Gastrocnemius medialis (tissue), 4 donors: ENCODE measurements around the gene TRIM67. TPM values are rescaled to one million over a fixed set of nuclear protein-coding genes. Genes with fewer than 3 reads are reported as not detected.

Experiments used
- ATAC-seq, 2 donors: fragments of 150-250 bp; one replicate each; pipeline ENCODE4 v1.9.1; 2016
- DNase-seq, 2 donors: peaks; one replicate each; pipeline ENCODE4 v3.0.0-alpha.2; 2019
- H3K27ac ChIP-seq, 4 donors: fragments of 200-600 bp; sonication (generic); 1 replicate in 1 of 4; 2 replicates in 3 of 4; pipeline ENCODE4 v1.5.1; 2016 to 2018; ENCODE audit warnings: mild to moderate bottlenecking in 2 of 4, moderate library complexity in 1 of 4
- H3K27me3 ChIP-seq, 3 donors: fragments of 200-600 bp; sonication (generic) in 2 of 3; 1 replicate in 1 of 3; 2 replicates in 2 of 3; pipeline versions ENCODE4 v1.5.1 to v1.6.0; 2016 to 2019; ENCODE audit warnings: mild to moderate bottlenecking in 1 of 3, moderate library complexity in 1 of 3
- H3K36me3 ChIP-seq, 2 donors: fragments of 200-600 bp; sonication (generic) in 1 of 2; one replicate each; pipeline ENCODE4 v1.5.1; 2017 to 2018
- H3K4me1 ChIP-seq, 2 donors: fragments of 200-600 bp; sonication (generic) in 1 of 2; one replicate each; pipeline ENCODE4 v1.5.1; 2016 to 2017; ENCODE audit warnings: mild to moderate bottlenecking in 2 of 2
- H3K4me3 ChIP-seq, 4 donors: fragments of 200-600 bp; sonication (generic) in 3 of 4; 1 replicate in 1 of 4; 2 replicates in 3 of 4; pipeline ENCODE4 v1.5.1; 2016 to 2019; ENCODE audit warnings: mild to moderate bottlenecking in 2 of 4
- H3K9me3 ChIP-seq, 3 donors: fragments of 200-600 bp; sonication (generic) in 2 of 3; 1 replicate in 1 of 3; 2 replicates in 2 of 3; pipeline ENCODE4 v1.5.1; 2016 to 2019
- CTCF ChIP-seq, 5 experiments: fragments of 450-650 bp in 3 of 5; fragments of 200-600 bp in 2 of 5; sonication (generic) in 2 of 5; IDR thresholded peaks in 4 of 5; conservative IDR thresholded peaks in 1 of 5; 1 replicate in 4 of 5; 2 replicates in 1 of 5; pipeline ENCODE4 v1.5.1; 2016 to 2019; ENCODE audit warnings: antibody characterized with exemption in 5 of 5, mild to moderate bottlenecking in 3 of 5, moderate library complexity in 3 of 5
- POLR2A ChIP-seq, 2 donors: fragments of 450-650 bp; IDR thresholded peaks; one replicate each; pipeline ENCODE4 v1.6.1; 2017; ENCODE audit warnings: antibody characterized with exemption in 2 of 2, mild to moderate bottlenecking in 2 of 2, moderate library complexity in 2 of 2
- in situ Hi-C, 4 donors: fragments of 200-750 bp; cut with MboI; loops; one replicate each; pipeline versions ENCODE4 v1.15.0 to v1.8.0; 2017; ENCODE audit warnings: low sequenced_read_pairs in 4 of 4
- intact Hi-C: fragments of 100-400 bp; cut with DNase I; formaldehyde crosslinking; loops from one replicate; pipeline ENCODE4 v1.15.1; 2023; ENCODE audit warnings: low total_unique reads
- total RNA-seq, 4 donors: library from RNA; depleted of rRNA; stranded (reverse); fragments of >200 nt; gene quantifications; one replicate each; pipeline versions ENCODE4 v1.1.0 to v1.2.3, GENCODE V29; 2016

Gene TRIM67
- total RNA-seq, 4 donors from 2014 or later: not detected

DNA sequence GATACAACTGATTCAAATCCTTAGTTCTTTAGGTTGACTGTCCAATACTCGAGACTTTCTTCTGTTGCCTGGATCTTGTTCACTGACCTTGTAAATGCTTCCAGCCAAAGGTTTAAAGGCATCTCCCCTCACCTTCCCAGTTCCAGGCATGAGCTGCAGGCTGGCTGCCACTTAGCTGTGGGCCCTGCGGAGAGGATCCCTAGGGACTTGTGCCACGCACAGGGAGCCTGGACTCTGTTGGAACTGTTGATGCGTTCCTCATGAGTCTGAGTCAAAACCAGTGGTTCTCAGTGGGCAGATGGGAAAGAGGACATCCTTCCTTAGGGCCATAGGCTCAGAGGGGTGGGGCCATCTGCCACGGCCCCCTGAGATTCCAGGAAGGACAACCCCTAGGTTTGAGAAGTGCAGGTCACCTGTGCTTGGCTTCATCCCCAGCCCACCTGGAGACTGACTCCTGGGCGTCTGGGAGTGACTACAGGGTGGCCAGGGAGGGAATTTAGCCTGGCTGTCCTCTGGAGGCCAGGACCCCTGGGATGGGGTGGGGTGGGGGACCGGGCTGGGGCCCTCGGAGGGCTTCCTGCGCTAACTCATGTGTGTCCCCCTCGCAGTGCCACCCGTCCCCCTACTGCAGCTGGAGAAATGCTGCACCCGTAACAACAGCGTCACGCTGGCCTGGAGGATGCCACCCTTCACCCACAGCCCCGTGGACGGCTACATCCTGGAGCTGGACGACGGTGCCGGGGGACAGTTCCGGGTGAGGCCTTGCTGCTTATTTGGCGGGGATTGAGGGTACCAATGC is 41.6 kb downstream of the TRIM67 start:
- H3K4me3 ChIP-seq: no peak overlapping the region
- no peak for TF ChIP-seq POLR2A (IDR thresholded peaks at IDR 0.05)
- ATAC-seq: no peak
- no peaks in the 10 kb centered on the region for H3K36me3 ChIP-seq
- intact Hi-C loops: no loop called here
- no peak for DNase-seq
- H3K4me1 ChIP-seq: no peaks in the 10 kb centered on the region
- no peaks in the 10 kb centered on the region for H3K27me3 ChIP-seq
- no peak overlapping the region for H3K27ac ChIP-seq
- in situ Hi-C loops: loop anchor here (25.0 kb wide), 4 partner anchors 216 to 391 kb away; partner anchors contain the start of genes ARV1 (in 1 of the 4) and TTC13 (in 1 of the 4)
- no peaks in the 10 kb centered on the region for H3K9me3 ChIP-seq

DNA sequence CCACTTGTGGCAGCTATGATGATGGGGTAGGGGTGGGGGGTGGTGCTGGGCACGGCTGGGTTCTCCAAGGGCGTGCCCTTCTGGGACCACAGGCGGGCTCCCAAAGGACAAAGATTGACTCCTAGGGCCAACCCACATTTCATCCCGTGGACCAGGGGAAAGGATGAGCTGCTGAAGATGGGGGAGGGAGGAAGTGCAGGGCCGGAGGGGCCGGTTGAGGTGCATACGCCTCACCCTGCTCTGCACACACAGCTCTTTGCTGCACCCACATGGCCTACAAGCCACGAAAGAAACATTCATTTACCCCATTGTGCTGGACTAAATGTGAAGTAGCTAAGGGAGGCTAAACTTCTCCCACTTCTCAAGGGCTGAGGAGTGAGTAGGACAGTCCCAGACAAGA is 45.0 kb downstream of the TRIM67 start:
- Histone ChIP-seq H3K36me3 (no peaks in the 10 kb centered on the region), H3K4me1 (no peaks in the 10 kb centered on the region), H3K4me3 (no peak overlapping the region), H3K27me3 (no peaks in the 10 kb centered on the region), H3K9me3 (no peaks in the 10 kb centered on the region), H3K27ac (no peak overlapping the region)
- intact Hi-C loops (no loop called here), in situ Hi-C loops (loop anchor here (25.0 kb wide), 4 partner anchors 220 to 395 kb away; partner anchors contain the start of genes ARV1 (in 1 of the 4) and TTC13 (in 1 of the 4))
- no peak for TF ChIP-seq POLR2A (IDR thresholded peaks at IDR 0.05)
- no peak for TF ChIP-seq CTCF (IDR thresholded peaks at IDR 0.05 in 4 of 5, conservative IDR thresholded peaks at IDR 0.05 in 1 of 5)
- ATAC-seq: no peak
- DNase-seq: no peak

DNA sequence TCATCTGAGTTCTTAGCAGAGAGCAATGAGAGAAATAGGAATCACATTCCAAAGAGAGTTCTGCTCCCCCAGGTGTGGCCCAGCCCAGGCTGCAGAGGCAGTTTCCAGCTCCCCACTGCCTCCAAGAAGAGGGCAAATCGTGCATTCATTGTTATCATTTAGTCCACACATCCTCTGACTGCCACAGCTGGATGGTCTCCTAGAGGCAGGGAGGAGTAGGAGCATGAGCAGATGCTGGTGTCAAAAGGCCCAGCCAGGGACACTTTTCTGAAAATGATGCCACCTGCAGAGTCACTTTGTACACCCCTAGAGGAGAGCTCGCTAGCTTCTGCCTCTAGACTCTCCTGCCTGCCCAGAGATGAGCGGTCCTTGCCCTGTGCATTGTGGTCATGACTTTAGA is 45.6 kb downstream of the TRIM67 start:
- no peaks in the 10 kb centered on the region for H3K36me3 ChIP-seq
- no peak for TF ChIP-seq POLR2A (IDR thresholded peaks at IDR 0.05)
- no peaks in the 10 kb centered on the region for H3K27me3 ChIP-seq
- DNase-seq: no peak
- no peak overlapping the region for H3K27ac ChIP-seq
- in situ Hi-C loops: loop anchor here (25.0 kb wide), 4 partner anchors 220 to 395 kb away; partner anchors contain the start of genes ARV1 (in 1 of the 4) and TTC13 (in 1 of the 4)
- no peaks in the 10 kb centered on the region for H3K9me3 ChIP-seq
- no peak for ATAC-seq
- intact Hi-C loops: no loop called here
- no peak overlapping the region for H3K4me3 ChIP-seq
- H3K4me1 ChIP-seq: no peaks in the 10 kb centered on the region

GRCh38 chr1:231208980-231209379 is 47.1 kb downstream of the TRIM67 start:
- intact Hi-C loops (no loop called here), in situ Hi-C loops (loop anchor here (25.0 kb wide), 4 partner anchors 222 to 397 kb away; partner anchors contain the start of genes ARV1 (in 1 of the 4) and TTC13 (in 1 of the 4))
- no peak for ATAC-seq
- H3K9me3 ChIP-seq: no peaks in the 10 kb centered on the region
- H3K27me3 ChIP-seq: no peaks in the 10 kb centered on the region
- TF ChIP-seq POLR2A (IDR thresholded peaks at IDR 0.05) (no peak), CTCF (IDR thresholded peaks at IDR 0.05 in 4 of 5, conservative IDR thresholded peaks at IDR 0.05 in 1 of 5) (no peak)
- H3K4me1 ChIP-seq: no peaks in the 10 kb centered on the region
- H3K36me3 ChIP-seq: no peaks in the 10 kb centered on the region
- no peak overlapping the region for H3K4me3 ChIP-seq
- no peak overlapping the region for H3K27ac ChIP-seq
- no peak for DNase-seq

GRCh38 chr1:231209531-231209930 is 47.7 kb downstream of the TRIM67 start:
- no peak for TF ChIP-seq POLR2A (IDR thresholded peaks at IDR 0.05)
- no peak for TF ChIP-seq CTCF (IDR thresholded peaks at IDR 0.05 in 4 of 5, conservative IDR thresholded peaks at IDR 0.05 in 1 of 5)
- H3K9me3 ChIP-seq: no peaks in the 10 kb centered on the region
- ATAC-seq (no peak), DNase-seq (no peak)
- no peak overlapping the region for H3K27ac ChIP-seq
- H3K4me1 ChIP-seq: no peaks in the 10 kb centered on the region
- in situ Hi-C loops: loop anchor here (25.0 kb wide), 4 partner anchors 222 to 397 kb away; partner anchors contain the start of genes ARV1 (in 1 of the 4) and TTC13 (in 1 of the 4)
- H3K4me3 ChIP-seq: no peak overlapping the region
- H3K36me3 ChIP-seq: no peaks in the 10 kb centered on the region
- intact Hi-C loops: no loop called here
- H3K27me3 ChIP-seq: no peaks in the 10 kb centered on the region
